T1000 (cell line): ENCODE data around the gene ALDH1L1.
A peak's percentile ranks its signal among the peaks of the same experiment; 100 is the strongest.
"Not testable (repeated sequence)": the region's sequence is repeated elsewhere in the genome, so short reads cannot be mapped to it uniquely, and the experiment has no call there.

Experiments used
- DNase-seq: peaks from one replicate; lab custom pipeline; 2025; ENCODE audit warnings: mixed read lengths; lab: John Stamatoyannopoulos, UW

ALDH1L1 gene

GRCh38 chr3:126106336-126107202, 73.8 kb downstream of the ALDH1L1 start:
- DNase-seq, result no peak

- DNase-seq, result no peak
These were observed 74.6 kb downstream of the ALDH1L1 start for GRCh38 chr3:126105691-126106187.

- DNase-seq, result no peak
These were observed 75.4 kb downstream of the ALDH1L1 start for GRCh38 chr3:126104742-126105605.

- DNase-seq, result no peak
These were observed 76.3 kb downstream of the ALDH1L1 start for GRCh38 chr3:126104028-126104635.

- no peak for DNase-seq
These were observed 77.0 kb downstream of the ALDH1L1 start for GRCh38 chr3:126103121-126104027.

- no peak for DNase-seq
These were observed 77.8 kb downstream of the ALDH1L1 start for GRCh38 chr3:126102530-126102951.

GRCh38 chr3:126102011-126102410, 78.4 kb downstream of the ALDH1L1 start:
- no peak for DNase-seq

- DNase-seq, result no peak
These were observed 78.8 kb downstream of the ALDH1L1 start for GRCh38 chr3:126101521-126101982.

GRCh38 chr3:126100634-126101301, 79.6 kb downstream of the ALDH1L1 start:
- DNase-seq, result peak; percentile 45

GRCh38 chr3:126100269-126100633, 80.1 kb downstream of the ALDH1L1 start:
- no peak for DNase-seq

- DNase-seq, result no peak
These were observed 82.0 kb downstream of the ALDH1L1 start for GRCh38 chr3:126098391-126098858.

GRCh38 chr3:126097801-126098200, 82.6 kb downstream of the ALDH1L1 start:
- no peak for DNase-seq

- DNase-seq, result not testable (repeated sequence)
These were observed 84.1 kb downstream of the ALDH1L1 start for GRCh38 chr3:126096274-126096673.

- DNase-seq, result not testable (repeated sequence)
These were observed 88.3 kb downstream of the ALDH1L1 start for GRCh38 chr3:126092128-126092527.

GRCh38 chr3:126087552-126088175, 92.7 kb downstream of the ALDH1L1 start:
- DNase-seq, result no peak

GRCh38 chr3:126085841-126086240, 94.5 kb downstream of the ALDH1L1 start:
- no peak for DNase-seq

- DNase-seq, result no peak
These were observed 95.1 kb downstream of the ALDH1L1 start for GRCh38 chr3:126085276-126085675.

- no peak for DNase-seq
These were observed 95.6 kb downstream of the ALDH1L1 start for GRCh38 chr3:126084768-126085180.

- DNase-seq, result peak; percentile 58
These were observed 96.2 kb downstream of the ALDH1L1 start, which contains the start of gene SLC41A3 for GRCh38 chr3:126083913-126084767. Gene SLC41A3 (minus strand): TSS chr3:126084124. CDS start chr3:126068219, 15,905 bp downstream.
